ENCODE results near the gene PSMB7. TPM values are rescaled to one million over a fixed set of nuclear protein-coding genes. Genes with fewer than 3 reads are reported as not detected.

The PSMB7 gene
- total and polyA plus RNA-seq, 12 donors, result 148 to 308 (median 163) TPM

DNA sequence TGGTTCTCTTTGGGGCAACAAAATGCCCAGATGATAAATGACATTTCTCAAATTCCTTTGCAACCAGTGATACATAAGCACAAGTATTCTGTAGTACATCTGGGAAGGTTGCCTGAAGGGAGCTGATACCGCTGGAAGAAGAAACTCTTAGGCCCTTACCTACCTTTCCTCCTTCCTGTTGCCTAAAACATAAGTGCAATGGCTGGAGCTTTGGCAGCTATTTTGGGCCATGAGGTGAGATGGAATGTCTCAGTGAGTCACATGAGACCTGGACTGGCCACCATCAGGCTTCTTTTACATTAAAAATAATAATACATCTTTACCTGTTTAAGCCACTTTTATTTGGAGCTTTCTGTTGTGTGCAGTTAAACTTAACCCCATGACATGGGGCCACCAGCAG, 23.8 kb upstream of the PSMB7 start:
- TF ChIP-seq, protein P1, sequence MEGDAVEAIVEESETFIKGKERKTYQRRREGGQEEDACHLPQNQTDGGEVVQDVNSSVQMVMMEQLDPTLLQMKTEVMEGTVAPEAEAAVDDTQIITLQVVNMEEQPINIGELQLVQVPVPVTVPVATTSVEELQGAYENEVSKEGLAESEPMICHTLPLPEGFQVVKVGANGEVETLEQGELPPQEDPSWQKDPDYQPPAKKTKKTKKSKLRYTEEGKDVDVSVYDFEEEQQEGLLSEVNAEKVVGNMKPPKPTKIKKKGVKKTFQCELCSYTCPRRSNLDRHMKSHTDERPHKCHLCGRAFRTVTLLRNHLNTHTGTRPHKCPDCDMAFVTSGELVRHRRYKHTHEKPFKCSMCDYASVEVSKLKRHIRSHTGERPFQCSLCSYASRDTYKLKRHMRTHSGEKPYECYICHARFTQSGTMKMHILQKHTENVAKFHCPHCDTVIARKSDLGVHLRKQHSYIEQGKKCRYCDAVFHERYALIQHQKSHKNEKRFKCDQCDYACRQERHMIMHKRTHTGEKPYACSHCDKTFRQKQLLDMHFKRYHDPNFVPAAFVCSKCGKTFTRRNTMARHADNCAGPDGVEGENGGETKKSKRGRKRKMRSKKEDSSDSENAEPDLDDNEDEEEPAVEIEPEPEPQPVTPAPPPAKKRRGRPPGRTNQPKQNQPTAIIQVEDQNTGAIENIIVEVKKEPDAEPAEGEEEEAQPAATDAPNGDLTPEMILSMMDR (IDR thresholded peaks at IDR 0.05), result no peak
- intact Hi-C loops (cut with DNase I), result no loop called here
- Histone ChIP-seq H3K27me3 (peaks cover 0 to 10% (median 4%) of the 10 kb centered on the region in 7 donors), H3K36me3 (no peaks in the 10 kb centered on the region), H3K9me3 (peaks cover 0 to 6% (median 0%) of the 10 kb centered on the region in 11 donors), H3K4me3 (no peak overlapping the region), H3K4me1 (no peaks in the 10 kb centered on the region), H3K27ac (no peak overlapping the region)
- WGBS, 2 donors, result 86 to 89% methylated on average over 1 of the region's 1 CpG
- DNase-seq (no peak), ATAC-seq (no peak)

DNA sequence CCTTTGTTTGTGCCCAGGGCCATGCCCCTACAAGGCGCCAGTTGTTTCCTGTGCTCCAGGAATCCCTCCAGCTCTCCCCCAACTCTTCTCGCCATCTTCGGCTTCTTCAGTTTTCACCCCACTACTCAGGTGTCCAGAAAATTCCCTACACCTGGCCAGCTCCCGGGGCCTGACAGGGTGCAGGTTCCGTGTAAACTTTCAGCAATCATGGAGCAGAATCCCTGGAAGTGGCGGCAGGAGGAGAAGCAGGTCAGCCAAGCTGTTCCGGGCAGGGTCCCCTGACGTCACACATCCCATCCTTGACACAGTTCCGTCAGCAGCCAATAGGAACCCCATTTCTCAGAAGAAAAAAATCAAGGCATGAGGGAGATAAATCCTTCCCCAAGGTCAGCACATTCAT, 22.8 kb upstream of the PSMB7 start:
- Histone ChIP-seq H3K9me3 (peaks cover 0 to 6% (median 0%) of the 10 kb centered on the region in 11 donors), H3K27me3 (peaks cover 0 to 10% (median 4%) of the 10 kb centered on the region in 7 donors), H3K27ac (no peak overlapping the region), H3K4me1 (no peaks in the 10 kb centered on the region), H3K4me3 (no peak overlapping the region), H3K36me3 (no peaks in the 10 kb centered on the region)
- DNase-seq (no peak), ATAC-seq (no peak)
- intact Hi-C loops (cut with DNase I), result no loop called here
- 87% methylated on average over 9 of the region's 9 CpGs for WGBS, 2 donors
- TF ChIP-seq, protein P1 (IDR thresholded peaks at IDR 0.05), result no peak

- H3K27me3 ChIP-seq, result peaks cover 0 to 14% (median 4%) of the 10 kb centered on the region in 7 donors
- no peaks in the 10 kb centered on the region for H3K4me1 ChIP-seq
- no peaks in the 10 kb centered on the region for H3K36me3 ChIP-seq
- no peak overlapping the region for H3K4me3 ChIP-seq
- TF ChIP-seq, protein P1 (IDR thresholded peaks at IDR 0.05), result no peak
- WGBS, 2 donors, result 93 to 95% methylated on average over 3 of the region's 3 CpGs
- no peak overlapping the region for H3K27ac ChIP-seq
- peaks cover 0 to 6% (median 0%) of the 10 kb centered on the region in 11 donors for H3K9me3 ChIP-seq
- DNase-seq, result no peak
- intact Hi-C loops (cut with DNase I), result no loop called here
- no peak for ATAC-seq
Measured at GRCh38 chr9:124437086-124437485, 21.8 kb upstream of the PSMB7 start.

GRCh38 chr9:124436320-124436719, 21.1 kb upstream of the PSMB7 start:
- H3K36me3 ChIP-seq, result no peaks in the 10 kb centered on the region
- intact Hi-C loops (cut with DNase I), result no loop called here
- TF ChIP-seq, protein P1 (IDR thresholded peaks at IDR 0.05), result no peak
- H3K9me3 ChIP-seq, result peaks cover 0 to 6% (median 0%) of the 10 kb centered on the region in 11 donors
- H3K27ac ChIP-seq, result no peak overlapping the region
- no peak for ATAC-seq
- peaks cover 0 to 14% (median 2%) of the 10 kb centered on the region in 7 donors for H3K27me3 ChIP-seq
- no peak for DNase-seq
- no peak overlapping the region for H3K4me3 ChIP-seq
- no peaks in the 10 kb centered on the region for H3K4me1 ChIP-seq
